ENCODE data around the gene KANK3.
A peak's percentile ranks its signal among the peaks of the same experiment; 100 is the strongest.
"Not testable (repeated sequence)": the region's sequence is repeated elsewhere in the genome, so short reads cannot be mapped to it uniquely, and the experiment has no call there.

KANK3 gene

GRCh38 chr19:8314981-8315640 lies 28.0 kb downstream of the KANK3 start:
- DNase-seq: not testable (repeated sequence)

- DNase-seq: no peak
Observed at GRCh38 chr19:8311461-8312260, 31.4 kb downstream of the KANK3 start.

- no peak for DNase-seq
Observed at GRCh38 chr19:8310342-8311055, 32.6 kb downstream of the KANK3 start.

- no peak for DNase-seq
Observed at GRCh38 chr19:8308891-8309291, 34.2 kb downstream of the KANK3 start.

GRCh38 chr19:8307965-8308866 lies 34.8 kb downstream of the KANK3 start, which contains the start of gene CD320:
CD320 (minus strand) TSS chr19:8308358; CDS start chr19:8308290, 68 bp downstream.
- DNase-seq: peak; percentile 90

GRCh38 chr19:8307400-8307964 lies 35.6 kb downstream of the KANK3 start:
- DNase-seq: no peak

GRCh38 chr19:8306235-8307054 lies 36.6 kb downstream of the KANK3 start:
- no peak for DNase-seq

- no peak for DNase-seq
Observed at GRCh38 chr19:8305798-8306197, 37.3 kb downstream of the KANK3 start.

GRCh38 chr19:8304841-8305621 lies 38.0 kb downstream of the KANK3 start:
- DNase-seq: no peak

GRCh38 chr19:8302734-8303133 lies 40.3 kb downstream of the KANK3 start:
- DNase-seq: no peak

GRCh38 chr19:8302357-8302691 lies 40.7 kb downstream of the KANK3 start:
- DNase-seq: no peak

GRCh38 chr19:8291337-8291736 lies 51.7 kb downstream of the KANK3 start:
- not testable (repeated sequence) for DNase-seq

- not testable (repeated sequence) for DNase-seq
Observed at GRCh38 chr19:8276508-8276907, 66.6 kb downstream of the KANK3 start.
